SU-DHL-6 (cell line): Measurements from ENCODE around the gene GRID1.

ENCODE experiments used
- H2AFZ ChIP-seq: fragments of 200-600 bp; sonication (generic); 2 replicates; pipeline ENCODE4 v1.6.1; 2014; ENCODE audit warnings: low read depth, mild to moderate bottlenecking, moderate library complexity, mixed read lengths, antibody characterized with exemption, low read length; ENCODE audit not compliant: severe bottlenecking
- H3F3A ChIP-seq: fragments of 200-600 bp; shearing (Covaris generic); 2 replicates; pipeline ENCODE4 v1.6.0; 2016; ENCODE audit warnings: antibody characterized with exemption, mild to moderate bottlenecking; ENCODE audit not compliant: insufficient read depth
- H3K27ac ChIP-seq: fragments of 200-600 bp; sonication (generic); 2 replicates; pipeline ENCODE4 v1.5.1; 2016; ENCODE audit warnings: low read depth, mild to moderate bottlenecking, low read length, moderate library complexity, mixed read lengths
- H3K27me3 ChIP-seq: fragments of 200-600 bp; sonication (generic), shearing (Covaris generic); 2 replicates; pipeline ENCODE4 v1.6.0; 2014; ENCODE audit warnings: mild to moderate bottlenecking, low read length
- H3K36me3 ChIP-seq: fragments of 200-600 bp; sonication (generic); 2 replicates; pipeline ENCODE4 v1.6.1; 2014; ENCODE audit warnings: mild to moderate bottlenecking, low read length, mixed read lengths
- H3K4me2 ChIP-seq: fragments of 300-600, 200-600 bp; shearing (Covaris generic), sonication (generic); 2 replicates; pipeline ENCODE4 v1.6.0; 2014; ENCODE audit warnings: low read length, low read depth, mild to moderate bottlenecking; ENCODE audit not compliant: poor library complexity, severe bottlenecking
- H3K4me3 ChIP-seq: fragments of 200-600 bp; sonication (generic); 2 replicates; pipeline ENCODE4 v1.5.1; 2014; ENCODE audit warnings: antibody characterized with exemption, low read length, mild to moderate bottlenecking, mixed read lengths; ENCODE audit not compliant: insufficient read depth, poor library complexity, severe bottlenecking
- H3K79me2 ChIP-seq: fragments of 200-600 bp; sonication (generic); 2 replicates; pipeline ENCODE4 v1.6.1; 2014; ENCODE audit warnings: mild to moderate bottlenecking, low read length, moderate library complexity; ENCODE audit not compliant: insufficient read depth
- H3K9ac ChIP-seq: fragments of 200-600 bp; sonication (generic); 2 replicates; pipeline ENCODE4 v1.7.0; 2014; ENCODE audit warnings: mild to moderate bottlenecking, low read length
- H3K9me2 ChIP-seq: fragments of 200-600 bp; sonication (generic); replicated peaks from 2 replicates; pipeline ENCODE4 v1.6.1; 2014; ENCODE audit warnings: low read length; ENCODE audit not compliant: insufficient read depth
- H3K9me3 ChIP-seq: fragments of 200-600 bp; sonication (generic); 2 replicates; pipeline ENCODE4 v1.6.1; 2014; ENCODE audit warnings: low read length, mixed read lengths; ENCODE audit not compliant: insufficient read depth
- H4K20me1 ChIP-seq: fragments of 200-600 bp; sonication (generic); 2 replicates; pipeline ENCODE4 v1.6.1; 2014; ENCODE audit warnings: low read depth, mild to moderate bottlenecking, antibody characterized with exemption, low read length, moderate library complexity, mixed read lengths
- CTCF ChIP-seq: fragments of 200-600 bp; sonication (generic); IDR thresholded peaks from one replicate; pipeline ENCODE4 v1.5.1; 2017; ENCODE audit warnings: antibody characterized with exemption, mild to moderate bottlenecking, low read length, moderate library complexity; ENCODE audit not compliant: insufficient read depth, poor library complexity, severe bottlenecking
- EZH2phosphoT487 ChIP-seq: fragments of 200-600 bp; sonication (generic), shearing (Covaris generic); conservative IDR thresholded peaks from 2 replicates; pipeline ENCODE4 v1.6.1; 2018; ENCODE audit warnings: mild to moderate bottlenecking, antibody characterized with exemption, low read length, moderate library complexity, mixed read lengths

The GRID1 gene

DNA sequence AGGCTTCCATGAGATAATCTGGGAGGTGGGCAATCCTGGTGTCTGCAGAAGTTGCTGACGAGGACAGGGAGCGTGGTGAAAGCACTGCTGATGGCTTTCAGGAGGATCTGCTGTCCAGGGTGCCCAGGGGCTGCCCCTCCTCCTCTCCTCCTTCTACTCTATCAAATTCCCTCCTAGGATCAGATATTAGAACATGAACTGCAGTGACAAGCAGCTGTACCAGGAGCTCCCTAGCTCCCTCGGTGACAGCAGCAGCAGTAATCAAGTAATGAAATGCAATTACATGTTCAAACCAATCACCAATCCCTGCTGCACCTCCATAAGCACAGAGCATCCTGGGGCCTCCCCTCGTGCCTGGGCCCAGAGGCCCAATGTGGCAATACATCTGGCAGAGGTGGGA is 46.9 kb downstream of the GRID1 start:
- Histone ChIP-seq H3K9me3 (no peaks in the 10 kb centered on the region), H3K4me3 (no peak overlapping the region), H3K4me2 (no peak overlapping the region), H3F3A (no peaks in the 10 kb centered on the region), H3K79me2 (no peaks in the 10 kb centered on the region), H3K27me3 (no peaks in the 10 kb centered on the region), H2AFZ (no peak overlapping the region), H3K9ac (no peak overlapping the region), H3K27ac (no peak overlapping the region), H3K36me3 (no peaks in the 10 kb centered on the region), H4K20me1 (no peaks in the 10 kb centered on the region), H3K9me2 (no peaks in the 10 kb centered on the region)
- no peak for TF ChIP-seq EZH2phosphoT487
- TF ChIP-seq CTCF, result no peak

GRCh38 chr10:86317949-86318725 is 48.5 kb downstream of the GRID1 start:
- Histone ChIP-seq H2AFZ (no peak overlapping the region), H3F3A (no peaks in the 10 kb centered on the region), H3K36me3 (no peaks in the 10 kb centered on the region), H3K27me3 (no peaks in the 10 kb centered on the region), H3K27ac (no peak overlapping the region), H3K4me2 (no peak overlapping the region), H4K20me1 (no peaks in the 10 kb centered on the region), H3K9ac (no peak overlapping the region), H3K9me2 (no peaks in the 10 kb centered on the region), H3K4me3 (no peak overlapping the region), H3K79me2 (no peaks in the 10 kb centered on the region), H3K9me3 (no peaks in the 10 kb centered on the region)
- TF ChIP-seq EZH2phosphoT487 (no peak), CTCF (no peak)

DNA sequence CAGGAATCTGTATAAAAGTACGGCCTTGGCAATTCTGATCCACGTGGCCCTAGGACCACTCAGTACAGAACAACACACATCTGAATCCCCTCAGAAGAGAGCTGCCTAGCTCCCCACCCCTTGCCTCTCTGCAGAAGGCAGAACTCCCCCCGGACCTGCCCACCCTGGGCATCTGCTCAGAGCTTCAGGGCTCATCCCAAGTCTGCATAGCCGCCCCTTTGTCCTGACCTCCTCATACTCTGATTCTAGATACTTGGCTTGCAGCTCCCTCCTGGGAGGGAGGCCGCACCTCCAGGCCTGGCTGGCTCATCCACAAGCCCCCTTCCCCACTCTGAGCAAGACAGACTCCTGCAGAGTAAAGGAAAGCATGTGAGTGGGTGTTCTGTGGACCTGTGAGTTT is 49.6 kb downstream of the GRID1 start:
- H3K27me3 ChIP-seq, result no peaks in the 10 kb centered on the region
- H2AFZ ChIP-seq, result no peak overlapping the region
- TF ChIP-seq CTCF (no peak), EZH2phosphoT487 (no peak)
- no peaks in the 10 kb centered on the region for H3K36me3 ChIP-seq
- no peaks in the 10 kb centered on the region for H3F3A ChIP-seq
- no peaks in the 10 kb centered on the region for H3K79me2 ChIP-seq
- no peaks in the 10 kb centered on the region for H3K9me3 ChIP-seq
- no peak overlapping the region for H3K4me2 ChIP-seq
- no peak overlapping the region for H3K9ac ChIP-seq
- H3K9me2 ChIP-seq, result no peaks in the 10 kb centered on the region
- H3K4me3 ChIP-seq, result no peak overlapping the region
- H3K27ac ChIP-seq, result no peak overlapping the region
- no peaks in the 10 kb centered on the region for H4K20me1 ChIP-seq
